IMR-90 (cell line): ENCODE measurements around the gene ZNF407.

Experiments
- BHLHE40 ChIP-seq: fragments of 150-350 bp; IDR thresholded peaks from 2 replicates; pipeline ENCODE4 v1.6.1; 2016; ENCODE audit warnings: mild to moderate bottlenecking, low read depth, low read length
- CEBPB ChIP-seq: IDR thresholded peaks from 2 replicates; pipeline ENCODE4 v1.6.1; 2012; ENCODE audit warnings: low read depth, low read length, improper control_type of control experiment
- MXI1 ChIP-seq: IDR thresholded peaks from 2 replicates; pipeline ENCODE4 v1.6.1; 2012; ENCODE audit warnings: low read depth, mild to moderate bottlenecking, low read length, moderate library complexity, borderline replicate concordance
- POLR2A ChIP-seq: IDR thresholded peaks from 2 replicates; pipeline ENCODE4 v1.6.1; 2012; ENCODE audit warnings: mild to moderate bottlenecking, low read depth, low read length
- RFX5 ChIP-seq: IDR thresholded peaks from 2 replicates; pipeline ENCODE4 v1.8.0; 2012; ENCODE audit warnings: low read depth, mild to moderate bottlenecking, low read length, moderate library complexity
- SMC3 ChIP-seq: fragments of 150-350 bp; IDR thresholded peaks from 2 replicates; pipeline ENCODE4 v1.6.1; 2016; ENCODE audit warnings: low read depth, mild to moderate bottlenecking, antibody characterized with exemption, low read length, moderate library complexity
- TF ChIP-seq, protein P1 (sequence below): conservative IDR thresholded peaks from 2 replicates; pipeline ENCODE4 v1.5.1; 2012; ENCODE audit warnings: mild to moderate bottlenecking, low read depth, low read length, improper control_type of control experiment
- TF ChIP-seq, protein P2 (sequence below): fragments of 150-350 bp; IDR thresholded peaks from 2 replicates; pipeline ENCODE4 v1.6.1; 2017; ENCODE audit warnings: mild to moderate bottlenecking, antibody characterized with exemption, low read length, low read depth

DNA sequence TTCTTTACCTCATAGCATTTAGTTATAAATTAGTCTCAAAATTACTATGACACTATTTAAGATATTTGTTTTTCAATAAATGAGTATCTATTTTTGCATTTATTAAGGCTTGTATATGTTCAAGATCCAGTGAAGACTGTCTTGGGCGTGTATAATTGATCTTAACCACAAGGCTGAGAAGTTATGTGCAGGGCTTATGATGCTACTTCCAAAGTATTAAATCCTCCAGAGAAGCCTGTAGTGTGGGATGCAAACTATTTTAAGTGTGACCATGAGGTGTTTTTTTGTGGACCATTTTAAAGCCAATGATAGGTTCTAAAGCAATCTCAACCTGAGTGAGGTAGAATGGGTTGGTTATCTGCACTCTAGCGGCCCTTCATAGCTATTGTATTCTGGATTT, 219.9 kb downstream of the ZNF407 start:
- TF ChIP-seq, protein P1, sequence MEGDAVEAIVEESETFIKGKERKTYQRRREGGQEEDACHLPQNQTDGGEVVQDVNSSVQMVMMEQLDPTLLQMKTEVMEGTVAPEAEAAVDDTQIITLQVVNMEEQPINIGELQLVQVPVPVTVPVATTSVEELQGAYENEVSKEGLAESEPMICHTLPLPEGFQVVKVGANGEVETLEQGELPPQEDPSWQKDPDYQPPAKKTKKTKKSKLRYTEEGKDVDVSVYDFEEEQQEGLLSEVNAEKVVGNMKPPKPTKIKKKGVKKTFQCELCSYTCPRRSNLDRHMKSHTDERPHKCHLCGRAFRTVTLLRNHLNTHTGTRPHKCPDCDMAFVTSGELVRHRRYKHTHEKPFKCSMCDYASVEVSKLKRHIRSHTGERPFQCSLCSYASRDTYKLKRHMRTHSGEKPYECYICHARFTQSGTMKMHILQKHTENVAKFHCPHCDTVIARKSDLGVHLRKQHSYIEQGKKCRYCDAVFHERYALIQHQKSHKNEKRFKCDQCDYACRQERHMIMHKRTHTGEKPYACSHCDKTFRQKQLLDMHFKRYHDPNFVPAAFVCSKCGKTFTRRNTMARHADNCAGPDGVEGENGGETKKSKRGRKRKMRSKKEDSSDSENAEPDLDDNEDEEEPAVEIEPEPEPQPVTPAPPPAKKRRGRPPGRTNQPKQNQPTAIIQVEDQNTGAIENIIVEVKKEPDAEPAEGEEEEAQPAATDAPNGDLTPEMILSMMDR = no peak
- TF ChIP-seq POLR2A = no peak
- TF ChIP-seq RFX5 = no peak
- TF ChIP-seq, protein P2, sequence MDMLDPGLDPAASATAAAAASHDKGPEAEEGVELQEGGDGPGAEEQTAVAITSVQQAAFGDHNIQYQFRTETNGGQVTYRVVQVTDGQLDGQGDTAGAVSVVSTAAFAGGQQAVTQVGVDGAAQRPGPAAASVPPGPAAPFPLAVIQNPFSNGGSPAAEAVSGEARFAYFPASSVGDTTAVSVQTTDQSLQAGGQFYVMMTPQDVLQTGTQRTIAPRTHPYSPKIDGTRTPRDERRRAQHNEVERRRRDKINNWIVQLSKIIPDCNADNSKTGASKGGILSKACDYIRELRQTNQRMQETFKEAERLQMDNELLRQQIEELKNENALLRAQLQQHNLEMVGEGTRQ = no peak
- no peak for TF ChIP-seq SMC3
- TF ChIP-seq CEBPB = no peak
- TF ChIP-seq MXI1 = no peak
- no peak for TF ChIP-seq BHLHE40
